ENCODE results near the gene STXBP5.
A peak's percentile ranks its signal among the peaks of the same experiment; 100 is the strongest.

Gene STXBP5

GRCh38 chr6:147219463-147219862, 15.2 kb downstream of the STXBP5 start:
- Histone ChIP-seq H3K4me1 (ENCODE audit: control insufficient read depth, low read depth, low read length) (peaks cover 3% of the 10 kb centered on the region), H3K36me3 (ENCODE audit: control insufficient read depth, insufficient read depth, low read length) (no peaks in the 10 kb centered on the region), H3K4me3 (ENCODE audit: low read length) (no peak overlapping the region), H3K4ac (ENCODE audit: low read depth, low read length) (no peak overlapping the region), H3K27ac (ENCODE audit: low read depth, low read length) (no peak overlapping the region), H4K8ac (ENCODE audit: low read depth, low read length) (no peak overlapping the region), H3K9ac (ENCODE audit: low read length) (no peak overlapping the region), H3K79me1 (ENCODE audit: low read length) (no peaks in the 10 kb centered on the region), H2BK5ac (ENCODE audit: low read length) (no peak overlapping the region), H3K4me2 (ENCODE audit: low read length) (no peak overlapping the region), H2BK120ac (ENCODE audit: low read depth, low read length) (no peak overlapping the region), H3K27me3 (ENCODE audit: insufficient read depth, low read length, poor library complexity) (no peaks in the 10 kb centered on the region), H3K23ac (ENCODE audit: low read length) (no peak overlapping the region), H3K18ac (ENCODE audit: low read length) (no peak overlapping the region), H2BK15ac (replicated peaks; ENCODE audit: low read depth) (no peak overlapping the region), H2AK5ac (ENCODE audit: low read length) (no peak overlapping the region), H4K5ac (ENCODE audit: low read length) (no peak overlapping the region), H3K56ac (ENCODE audit: low read length) (no peak overlapping the region), H3K79me2 (ENCODE audit: control insufficient read depth, insufficient read depth, low read length) (no peaks in the 10 kb centered on the region)
- WGBS (ENCODE audit: extremely low coverage, insufficient coverage, low lambda C conversion rate) = no CpG with 5 or more reads among the region's 1 CpG
- DNase-seq = no peak

DNA sequence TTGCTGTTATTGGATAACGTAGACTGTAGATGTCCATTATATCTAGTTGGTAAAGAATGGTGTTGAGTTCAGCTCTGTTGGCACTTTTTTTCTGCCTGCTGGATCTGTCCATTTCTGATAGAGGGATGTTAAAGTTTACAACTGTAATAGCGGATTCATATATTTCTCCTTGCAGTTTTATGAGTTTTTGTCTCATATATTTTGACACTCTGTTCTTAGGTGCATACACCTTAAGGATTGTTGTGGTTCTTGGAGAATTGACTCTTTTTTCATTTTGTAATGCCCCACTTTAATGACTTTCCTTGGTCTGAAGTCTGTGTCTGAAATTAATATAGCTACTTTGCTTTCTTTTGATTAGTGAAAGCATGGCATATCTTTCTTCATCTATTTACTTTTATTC, 16.1 kb downstream of the STXBP5 start:
- Histone ChIP-seq H2AK5ac (ENCODE audit: low read length) (no peak overlapping the region), H3K9ac (ENCODE audit: low read length) (no peak overlapping the region), H2BK15ac (replicated peaks; ENCODE audit: low read depth) (no peak overlapping the region), H3K4ac (ENCODE audit: low read depth, low read length) (no peak overlapping the region), H3K27ac (ENCODE audit: low read depth, low read length) (no peak overlapping the region), H2BK5ac (ENCODE audit: low read length) (no peak overlapping the region), H4K5ac (ENCODE audit: low read length) (no peak overlapping the region), H2BK120ac (ENCODE audit: low read depth, low read length) (no peak overlapping the region), H3K79me1 (ENCODE audit: low read length) (no peaks in the 10 kb centered on the region), H3K4me2 (ENCODE audit: low read length) (no peak overlapping the region), H3K4me1 (ENCODE audit: control insufficient read depth, low read depth, low read length) (peaks cover 3% of the 10 kb centered on the region), H3K36me3 (ENCODE audit: control insufficient read depth, insufficient read depth, low read length) (no peaks in the 10 kb centered on the region), H3K4me3 (ENCODE audit: low read length) (no peak overlapping the region), H3K27me3 (ENCODE audit: insufficient read depth, low read length, poor library complexity) (no peaks in the 10 kb centered on the region), H3K18ac (ENCODE audit: low read length) (no peak overlapping the region), H3K79me2 (ENCODE audit: control insufficient read depth, insufficient read depth, low read length) (no peaks in the 10 kb centered on the region), H3K56ac (ENCODE audit: low read length) (no peak overlapping the region), H4K8ac (ENCODE audit: low read depth, low read length) (no peak overlapping the region), H3K23ac (ENCODE audit: low read length) (no peak overlapping the region)
- WGBS (ENCODE audit: extremely low coverage, insufficient coverage, low lambda C conversion rate) = no CpG with 5 or more reads among the region's 2 CpGs
- DNase-seq = no peak

DNA sequence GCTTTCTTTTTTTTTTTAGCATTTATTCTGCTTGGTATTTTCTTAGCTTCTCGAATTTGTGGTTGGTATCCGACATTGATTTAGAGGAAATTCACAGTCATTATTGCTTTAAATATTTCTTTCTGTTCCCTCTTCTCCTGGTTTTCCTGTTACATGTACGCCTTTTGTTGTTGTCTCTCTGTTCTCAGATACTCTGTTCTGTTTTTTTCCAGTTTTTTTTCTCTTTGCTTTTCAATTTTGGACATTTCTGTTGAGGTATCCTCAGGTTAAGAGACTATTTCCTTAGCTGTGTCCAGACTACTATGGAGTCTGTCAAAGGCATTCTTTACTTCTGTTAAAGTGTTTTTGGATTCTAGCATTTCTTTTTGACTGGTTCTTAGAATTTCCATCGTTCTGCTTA, 17.5 kb downstream of the STXBP5 start:
- no peak overlapping the region for H2AK5ac ChIP-seq (ENCODE audit: low read length)
- H3K4me3 ChIP-seq (ENCODE audit: low read length) = no peak overlapping the region
- no peak overlapping the region for H2BK5ac ChIP-seq (ENCODE audit: low read length)
- no peaks in the 10 kb centered on the region for H3K79me2 ChIP-seq (ENCODE audit: control insufficient read depth, insufficient read depth, low read length)
- H4K8ac ChIP-seq (ENCODE audit: low read depth, low read length) = no peak overlapping the region
- no peak overlapping the region for H3K9ac ChIP-seq (ENCODE audit: low read length)
- no CpG with 5 or more reads among the region's 4 CpGs for WGBS (ENCODE audit: extremely low coverage, insufficient coverage, low lambda C conversion rate)
- H4K5ac ChIP-seq (ENCODE audit: low read length) = no peak overlapping the region
- H3K36me3 ChIP-seq (ENCODE audit: control insufficient read depth, insufficient read depth, low read length) = no peaks in the 10 kb centered on the region
- H3K23ac ChIP-seq (ENCODE audit: low read length) = no peak overlapping the region
- no peak overlapping the region for H3K4me2 ChIP-seq (ENCODE audit: low read length)
- H3K4ac ChIP-seq (ENCODE audit: low read depth, low read length) = no peak overlapping the region
- no peak overlapping the region for H3K27ac ChIP-seq (ENCODE audit: low read depth, low read length)
- no peaks in the 10 kb centered on the region for H3K79me1 ChIP-seq (ENCODE audit: low read length)
- no peak for DNase-seq
- no peak overlapping the region for H2BK15ac ChIP-seq (replicated peaks; ENCODE audit: low read depth)
- no peak overlapping the region for H2BK120ac ChIP-seq (ENCODE audit: low read depth, low read length)
- peaks cover 3% of the 10 kb centered on the region for H3K4me1 ChIP-seq (ENCODE audit: control insufficient read depth, low read depth, low read length)
- H3K27me3 ChIP-seq (ENCODE audit: insufficient read depth, low read length, poor library complexity) = no peaks in the 10 kb centered on the region
- H3K56ac ChIP-seq (ENCODE audit: low read length) = no peak overlapping the region
- no peak overlapping the region for H3K18ac ChIP-seq (ENCODE audit: low read length)

DNA sequence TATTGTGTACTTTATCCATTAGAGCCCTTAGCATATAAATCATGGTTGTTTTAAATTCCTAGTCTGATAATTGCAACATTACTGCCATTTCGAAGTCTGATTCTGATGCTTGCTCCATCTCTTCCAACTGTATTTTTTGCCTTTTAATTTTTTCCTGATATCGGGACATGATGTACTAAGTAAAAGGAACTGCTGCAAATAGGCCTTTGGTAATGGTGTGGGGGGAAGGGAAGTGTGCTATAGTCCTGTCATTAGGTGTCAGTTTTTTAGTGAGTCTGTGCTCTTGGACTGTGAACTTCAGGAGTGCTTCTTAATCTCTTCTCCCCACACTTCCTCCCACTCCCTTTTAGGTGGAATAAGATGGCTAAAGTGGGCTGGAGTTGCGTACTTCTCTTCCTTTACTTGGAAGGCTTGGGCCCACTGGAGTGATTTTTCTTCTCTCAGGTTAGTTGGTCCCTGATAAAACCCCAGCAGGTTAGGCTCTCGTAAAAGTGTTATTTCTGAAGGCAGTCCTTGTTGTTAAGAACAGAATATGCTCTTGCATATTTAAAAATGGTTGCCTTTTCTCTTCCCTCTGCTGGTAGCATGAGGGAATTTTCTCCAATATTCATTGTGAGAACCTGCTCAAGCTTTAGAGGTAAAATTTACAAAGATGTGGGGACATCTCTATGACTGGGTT, 18.1 kb downstream of the STXBP5 start:
- no peak overlapping the region for H3K56ac ChIP-seq (ENCODE audit: low read length)

GRCh38 chr6:147223736-147224135, 19.5 kb downstream of the STXBP5 start:
- no peak overlapping the region for H4K8ac ChIP-seq (ENCODE audit: low read depth, low read length)
- H3K23ac ChIP-seq (ENCODE audit: low read length) = no peak overlapping the region
- no peaks in the 10 kb centered on the region for H3K27me3 ChIP-seq (ENCODE audit: insufficient read depth, low read length, poor library complexity)
- H3K4me2 ChIP-seq (ENCODE audit: low read length) = no peak overlapping the region
- no peaks in the 10 kb centered on the region for H3K79me1 ChIP-seq (ENCODE audit: low read length)
- no peak overlapping the region for H3K27ac ChIP-seq (ENCODE audit: low read depth, low read length)
- no peak overlapping the region for H2AK5ac ChIP-seq (ENCODE audit: low read length)
- H2BK120ac ChIP-seq (ENCODE audit: low read depth, low read length) = no peak overlapping the region
- no peaks in the 10 kb centered on the region for H3K36me3 ChIP-seq (ENCODE audit: control insufficient read depth, insufficient read depth, low read length)
- no peak for DNase-seq
- H3K9ac ChIP-seq (ENCODE audit: low read length) = no peak overlapping the region
- no peak overlapping the region for H3K4me3 ChIP-seq (ENCODE audit: low read length)
- no peak overlapping the region for H2BK5ac ChIP-seq (ENCODE audit: low read length)
- H3K4me1 ChIP-seq (ENCODE audit: control insufficient read depth, low read depth, low read length) = peaks cover 3% of the 10 kb centered on the region
- H3K79me2 ChIP-seq (ENCODE audit: control insufficient read depth, insufficient read depth, low read length) = no peaks in the 10 kb centered on the region
- no peak overlapping the region for H3K4ac ChIP-seq (ENCODE audit: low read depth, low read length)
- H2BK15ac ChIP-seq (replicated peaks; ENCODE audit: low read depth) = no peak overlapping the region
- H3K56ac ChIP-seq (ENCODE audit: low read length) = no peak overlapping the region
- H4K5ac ChIP-seq (ENCODE audit: low read length) = no peak overlapping the region
- WGBS (ENCODE audit: extremely low coverage, insufficient coverage, low lambda C conversion rate) = no CpG with 5 or more reads among the region's 3 CpGs
- no peak overlapping the region for H3K18ac ChIP-seq (ENCODE audit: low read length)

More for the DNA sequence above, 18.1 kb downstream of the STXBP5 start:
- no peak overlapping the region for H4K8ac ChIP-seq (ENCODE audit: low read depth, low read length)
- no peak overlapping the region for H4K5ac ChIP-seq (ENCODE audit: low read length)
- no CpG with 5 or more reads among the region's 4 CpGs for WGBS (ENCODE audit: extremely low coverage, insufficient coverage, low lambda C conversion rate)
- no peaks in the 10 kb centered on the region for H3K79me2 ChIP-seq (ENCODE audit: control insufficient read depth, insufficient read depth, low read length)
- no peaks in the 10 kb centered on the region for H3K79me1 ChIP-seq (ENCODE audit: low read length)
- no peak overlapping the region for H3K4me3 ChIP-seq (ENCODE audit: low read length)
- no peaks in the 10 kb centered on the region for H3K36me3 ChIP-seq (ENCODE audit: control insufficient read depth, insufficient read depth, low read length)
- H3K27ac ChIP-seq (ENCODE audit: low read depth, low read length) = no peak overlapping the region
- no peaks in the 10 kb centered on the region for H3K27me3 ChIP-seq (ENCODE audit: insufficient read depth, low read length, poor library complexity)
- H3K4ac ChIP-seq (ENCODE audit: low read depth, low read length) = no peak overlapping the region
- no peak overlapping the region for H3K4me2 ChIP-seq (ENCODE audit: low read length)
- H3K9ac ChIP-seq (ENCODE audit: low read length) = no peak overlapping the region
- no peak overlapping the region for H3K23ac ChIP-seq (ENCODE audit: low read length)
- no peak overlapping the region for H2AK5ac ChIP-seq (ENCODE audit: low read length)
- H2BK15ac ChIP-seq (replicated peaks; ENCODE audit: low read depth) = no peak overlapping the region
- H2BK120ac ChIP-seq (ENCODE audit: low read depth, low read length) = no peak overlapping the region
- no peak overlapping the region for H3K18ac ChIP-seq (ENCODE audit: low read length)
- peaks cover 3% of the 10 kb centered on the region for H3K4me1 ChIP-seq (ENCODE audit: control insufficient read depth, low read depth, low read length)
- peak; percentile 48 for DNase-seq
- H2BK5ac ChIP-seq (ENCODE audit: low read length) = no peak overlapping the region

- Histone ChIP-seq H3K79me2 (ENCODE audit: control insufficient read depth, insufficient read depth, low read length) (no peaks in the 10 kb centered on the region), H3K79me1 (ENCODE audit: low read length) (no peaks in the 10 kb centered on the region), H3K27me3 (ENCODE audit: insufficient read depth, low read length, poor library complexity) (no peaks in the 10 kb centered on the region), H3K4me3 (ENCODE audit: low read length) (no peak overlapping the region), H2BK5ac (ENCODE audit: low read length) (no peak overlapping the region), H3K56ac (ENCODE audit: low read length) (no peak overlapping the region), H4K5ac (ENCODE audit: low read length) (no peak overlapping the region), H3K36me3 (ENCODE audit: control insufficient read depth, insufficient read depth, low read length) (no peaks in the 10 kb centered on the region), H3K4me1 (ENCODE audit: control insufficient read depth, low read depth, low read length) (peaks cover 3% of the 10 kb centered on the region), H2BK120ac (ENCODE audit: low read depth, low read length) (no peak overlapping the region), H3K18ac (ENCODE audit: low read length) (no peak overlapping the region), H2BK15ac (replicated peaks; ENCODE audit: low read depth) (no peak overlapping the region), H3K9ac (ENCODE audit: low read length) (no peak overlapping the region), H2AK5ac (ENCODE audit: low read length) (no peak overlapping the region), H3K27ac (ENCODE audit: low read depth, low read length) (no peak overlapping the region), H4K8ac (ENCODE audit: low read depth, low read length) (no peak overlapping the region), H3K4me2 (ENCODE audit: low read length) (no peak overlapping the region), H3K4ac (ENCODE audit: low read depth, low read length) (no peak overlapping the region), H3K23ac (ENCODE audit: low read length) (no peak overlapping the region)
- no CpG with 5 or more reads among the region's 2 CpGs for WGBS (ENCODE audit: extremely low coverage, insufficient coverage, low lambda C conversion rate)
- no peak for DNase-seq
Measured at GRCh38 chr6:147226163-147226724, 22.0 kb downstream of the STXBP5 start.

All from mesendoderm (in vitro differentiated cells).